ENCODE data around the gene SAMM50.

- TF ChIP-seq REST (IDR thresholded peaks at IDR 0.05; ENCODE audit: low read depth, low read length) (no peak), PAX8 (IDR thresholded peaks at IDR 0.05) (no peak), POLR2AphosphoS5 (IDR thresholded peaks at IDR 0.05; ENCODE audit: low read length) (peak; percentile 90), FOXM1 (IDR thresholded peaks at IDR 0.05; ENCODE audit: low read depth, low read length) (peak; percentile 72), NR2C2 (IDR thresholded peaks at IDR 0.05; ENCODE audit: borderline replicate concordance, control insufficient read depth, insufficient read length, low read depth) (no peak), TCF7 (IDR thresholded peaks at IDR 0.05; ENCODE audit: borderline replicate concordance) (no peak), POLR2A (IDR thresholded peaks at IDR 0.05; ENCODE audit: low read depth, low read length) (peak; percentile 82)
- TF ChIP-seq, protein P1, sequence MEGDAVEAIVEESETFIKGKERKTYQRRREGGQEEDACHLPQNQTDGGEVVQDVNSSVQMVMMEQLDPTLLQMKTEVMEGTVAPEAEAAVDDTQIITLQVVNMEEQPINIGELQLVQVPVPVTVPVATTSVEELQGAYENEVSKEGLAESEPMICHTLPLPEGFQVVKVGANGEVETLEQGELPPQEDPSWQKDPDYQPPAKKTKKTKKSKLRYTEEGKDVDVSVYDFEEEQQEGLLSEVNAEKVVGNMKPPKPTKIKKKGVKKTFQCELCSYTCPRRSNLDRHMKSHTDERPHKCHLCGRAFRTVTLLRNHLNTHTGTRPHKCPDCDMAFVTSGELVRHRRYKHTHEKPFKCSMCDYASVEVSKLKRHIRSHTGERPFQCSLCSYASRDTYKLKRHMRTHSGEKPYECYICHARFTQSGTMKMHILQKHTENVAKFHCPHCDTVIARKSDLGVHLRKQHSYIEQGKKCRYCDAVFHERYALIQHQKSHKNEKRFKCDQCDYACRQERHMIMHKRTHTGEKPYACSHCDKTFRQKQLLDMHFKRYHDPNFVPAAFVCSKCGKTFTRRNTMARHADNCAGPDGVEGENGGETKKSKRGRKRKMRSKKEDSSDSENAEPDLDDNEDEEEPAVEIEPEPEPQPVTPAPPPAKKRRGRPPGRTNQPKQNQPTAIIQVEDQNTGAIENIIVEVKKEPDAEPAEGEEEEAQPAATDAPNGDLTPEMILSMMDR (IDR thresholded peaks at IDR 0.05 in 2 of 3, conservative IDR thresholded peaks at IDR 0.05 in 1 of 3; ENCODE audit: control insufficient read depth in 2 of 3, extremely low read depth in 1 of 3, insufficient read depth in 1 of 3, low read depth in 3 of 3, low read length in 3 of 3): no peak
These were observed 71.6 kb downstream of the SAMM50 start for GRCh38 chr22:44026630-44027511.

Data from GM12878 (cell line).